Neural cell (in vitro differentiated cells): ENCODE measurements around the gene LRGUK.

ENCODE experiments used
- CTCF ChIP-seq: fragments of 450-650 bp; IDR thresholded peaks from 2 replicates; pipeline ENCODE4 v1.5.1; 2014; ENCODE audit warnings: antibody characterized with exemption, mild to moderate bottlenecking, moderate library complexity; ENCODE audit not compliant: poor library complexity, severe bottlenecking
- EP300 ChIP-seq: fragments of 450-650 bp; conservative IDR thresholded peaks from 2 replicates; pipeline ENCODE4 v1.6.1; 2014; ENCODE audit warnings: antibody characterized with exemption, mild to moderate bottlenecking, moderate library complexity; ENCODE audit not compliant: poor library complexity, severe bottlenecking
- EZH2 ChIP-seq: fragments of 200-600, 300-800 bp; shearing (Covaris generic), sonication (generic); IDR thresholded peaks from 2 replicates; pipeline ENCODE4 v1.6.1; 2014; ENCODE audit warnings: antibody characterized with exemption, low read length, borderline replicate concordance, mild to moderate bottlenecking; ENCODE audit not compliant: insufficient read depth, poor library complexity, severe bottlenecking
- MXI1 ChIP-seq: fragments of 450-650 bp; conservative IDR thresholded peaks from 2 replicates; pipeline ENCODE4 v1.6.1; 2014; ENCODE audit warnings: antibody characterized with exemption, mild to moderate bottlenecking; ENCODE audit not compliant: poor library complexity, severe bottlenecking
- POLR2AphosphoS5 ChIP-seq: IDR thresholded peaks from 2 replicates; pipeline ENCODE4 v1.6.1; 2012
- REST ChIP-seq: IDR thresholded peaks from 2 replicates; pipeline ENCODE4 v1.6.1; 2012; ENCODE audit warnings: borderline replicate concordance
- SMC3 ChIP-seq: fragments of 450-650 bp; conservative IDR thresholded peaks from 2 replicates; pipeline ENCODE4 v1.6.1; 2014; ENCODE audit warnings: antibody characterized with exemption, mild to moderate bottlenecking, moderate library complexity; ENCODE audit not compliant: poor library complexity
- TAF1 ChIP-seq: IDR thresholded peaks from 2 replicates; pipeline ENCODE4 v1.6.1; 2012; ENCODE audit warnings: low read depth

- TF ChIP-seq CTCF (no peak), POLR2AphosphoS5 (no peak), EP300 (no peak), EZH2 (no peak), TAF1 (no peak), REST (no peak), MXI1 (no peak), SMC3 (no peak)
Measured at GRCh38 chr7:134234216-134234615, 107.1 kb downstream of the LRGUK start.
